CD4-positive, alpha-beta memory T cell (primary cell): ENCODE data around the gene WDR55. TPM values are rescaled to one million over a fixed set of nuclear protein-coding genes. Genes with fewer than 3 reads are reported as not detected.
"Not testable (repeated sequence)": the region's sequence is repeated elsewhere in the genome, so short reads cannot be mapped to it uniquely, and the experiment has no call there.

ENCODE experiments used
- CTCF ChIA-PET: fragments of 350-600 bp; sonication (Branson Sonifier 250); formaldehyde crosslinking; loops from one replicate; lab custom pipeline; 2021; ENCODE audit warnings: inconsistent platforms; ENCODE audit not compliant: partially characterized antibody; lab: Charles Lee
- POLR2A ChIA-PET: fragments of 350-600 bp; sonication (Branson Sonifier 250); formaldehyde crosslinking; loops from one replicate; lab custom pipeline; 2021; ENCODE audit not compliant: partially characterized antibody; lab: Charles Lee
- DNase-seq, 5 donors: peaks; one replicate each; pipeline versions ENCODE4 v3.0.0 to v3.0.0-alpha.2; 2020 to 2022; ENCODE audit warnings: mixed read lengths in 1 of 5
- H3K27ac ChIP-seq: one replicate; pipeline ENCODE4 v1.7.0; 2013; ENCODE audit warnings: low read depth, low read length
- H3K27me3 ChIP-seq: 2 replicates; pipeline ENCODE4 v1.7.0; 2013; ENCODE audit warnings: mild to moderate bottlenecking, low read length, moderate library complexity; ENCODE audit not compliant: insufficient read depth
- H3K36me3 ChIP-seq: 2 replicates; pipeline ENCODE4 v1.7.0; 2013; ENCODE audit warnings: mild to moderate bottlenecking, low read length, moderate library complexity; ENCODE audit not compliant: insufficient read depth
- H3K4me1 ChIP-seq: 2 replicates; pipeline ENCODE4 v1.7.0; 2013; ENCODE audit warnings: mild to moderate bottlenecking, low read length, moderate library complexity; ENCODE audit not compliant: insufficient read depth
- H3K4me3 ChIP-seq, 2 donors: one replicate each; pipeline ENCODE4 v1.7.0; 2013; ENCODE audit warnings: low read length in 2 of 2, mild to moderate bottlenecking in 1 of 2
- H3K9me3 ChIP-seq, 2 donors: one replicate each; pipeline ENCODE4 v1.7.0; 2013; ENCODE audit warnings: low read length in 2 of 2, control low read depth in 1 of 2; ENCODE audit not compliant: control insufficient read depth in 1 of 2
- H3K27ac Mint-ChIP-seq, 7 donors: one replicate each; pipeline ENCODE4 v1.8.0; 2020 to 2021; ENCODE audit warnings: mixed read lengths in 7 of 7, mild to moderate bottlenecking in 6 of 7, inconsistent platforms in 3 of 7, moderate library complexity in 3 of 7
- H3K27me3 Mint-ChIP-seq, 2 donors: one replicate each; pipeline ENCODE4 v1.8.0; 2020 to 2021; ENCODE audit warnings: mixed read lengths in 2 of 2
- H3K36me3 Mint-ChIP-seq, 2 donors: one replicate each; pipeline ENCODE4 v1.8.0; 2020 to 2021; ENCODE audit warnings: mixed read lengths in 2 of 2, inconsistent platforms in 1 of 2, mild to moderate bottlenecking in 1 of 2
- H3K4me1 Mint-ChIP-seq, 4 donors: one replicate each; pipeline ENCODE4 v1.8.0; 2020 to 2021; ENCODE audit warnings: mixed read lengths in 4 of 4, mild to moderate bottlenecking in 1 of 4
- H3K4me3 Mint-ChIP-seq, 8 donors: one replicate each; pipeline ENCODE4 v1.8.0; 2020 to 2021; ENCODE audit warnings: mixed read lengths in 8 of 8, mild to moderate bottlenecking in 7 of 8, moderate library complexity in 6 of 8, inconsistent platforms in 3 of 8
- H3K9me3 Mint-ChIP-seq, 8 donors: one replicate each; pipeline ENCODE4 v1.8.0; 2020 to 2021; ENCODE audit warnings: mixed read lengths in 8 of 8, mild to moderate bottlenecking in 5 of 8, inconsistent platforms in 3 of 8, moderate library complexity in 1 of 8
- intact Hi-C: fragments of 100-400 bp; cut with micrococcal nuclease; formaldehyde crosslinking; loops from one replicate; pipeline ENCODE4 v1.15.1; 2023
- polyA plus RNA-seq, 2 donors: library from polyadenylated mRNA; unstranded; fragments of 300-500 nt; fragmentation: Illumina TruSeq; gene quantifications; one replicate each; pipeline ENCODE4 v1.2.3, GENCODE V29; 2021
- total RNA-seq, 2 experiments: library from RNA; stranded (reverse); gene quantifications; one replicate each; pipeline ENCODE4 v1.2.3, GENCODE V29; 2021

The WDR55 gene
- total and polyA plus RNA-seq, 4 experiments from 2014 or later, result 12.4 to 49.6 (median 33.3) TPM

DNA sequence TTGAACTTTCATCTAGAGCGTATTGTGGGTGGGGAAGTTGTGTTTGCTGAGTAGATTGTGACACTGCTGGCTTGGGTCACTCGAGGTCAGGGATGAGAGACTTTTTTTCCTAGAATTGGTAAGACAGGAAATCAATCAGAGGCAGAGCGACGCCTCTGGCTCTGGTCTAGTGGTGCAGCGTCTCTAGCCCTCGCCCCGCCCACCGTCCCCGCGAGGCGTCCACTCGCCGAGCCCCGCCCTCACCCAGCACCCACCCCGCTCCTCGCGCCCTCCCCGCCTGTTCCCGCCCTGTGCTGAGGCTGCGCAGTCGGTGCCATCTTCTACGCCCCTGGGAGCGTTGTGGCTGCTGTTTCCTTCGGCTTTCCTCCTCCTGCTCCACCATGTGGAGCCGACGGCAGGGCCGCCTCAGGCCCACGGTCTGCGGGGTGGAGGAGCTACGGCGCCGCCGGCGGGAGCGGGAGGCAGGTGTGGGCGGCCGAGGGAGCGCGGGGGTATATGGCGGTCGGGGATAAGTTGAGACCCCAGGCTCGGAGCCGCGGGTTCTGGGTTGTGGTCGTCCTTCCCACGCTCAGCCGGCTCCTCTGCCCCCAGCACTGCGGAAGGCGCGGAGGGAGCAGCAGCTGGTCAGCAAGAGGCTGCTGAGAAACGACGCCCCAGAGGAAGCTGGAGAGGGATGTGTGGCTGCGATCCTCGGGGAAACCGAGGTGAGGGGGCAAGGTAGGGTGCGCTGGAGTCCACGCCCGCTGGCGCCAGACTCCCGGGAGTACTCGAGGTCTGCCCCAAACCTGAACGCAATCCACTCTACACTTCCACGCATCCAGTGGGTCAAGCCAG is 25.3 kb upstream of the WDR55 start, which contains the start of gene TMCO6:
TMCO6 (plus strand) TSS at position 304 of the 834 bp plus-strand sequence; CDS start at position 381, 77 bp downstream.
- ChIA-PET POLR2A (interaction anchor here (0.5 to 3.4 kb wide), 16 partner anchors 8 to 238 kb away, joined by 3 to 55 read pairs (median 6); partner anchors contain the start of genes ANKHD1, APBB3, EIF4EBP3 and HARS1), CTCF (interaction anchor here (0.6 to 3.3 kb wide), 12 partner anchors 8 to 273 kb away, joined by 3 to 18 read pairs (median 4); partner anchors contain the start of genes EIF4EBP3, IK and NDUFA2)
- Mint-ChIP-seq H3K27me3 (no peaks in the 10 kb centered on the region), H3K9me3 (no peaks in the 10 kb centered on the region), H3K36me3 (peaks cover 0 to 25% of the 10 kb centered on the region in 2 donors), H3K4me1 (peaks cover 21 to 50% (median 34%) of the 10 kb centered on the region in 4 donors), H3K4me3 (peak within 1 kb of the TSS; percentile 90 to 98 (median 93)), H3K27ac (peak within 1 kb of the TSS; percentile 90 to 99 (median 96))
- peaks cover 12% of the 10 kb centered on the region for H3K36me3 ChIP-seq
- no peaks in the 10 kb centered on the region for H3K27me3 ChIP-seq
- intact Hi-C loops, result loop anchor here (1.0 to 5.0 kb wide), 9 partner anchors 8 to 792 kb away; partner anchors contain the start of genes ANKHD1, APBB3, EIF4EBP3 and IK
- peak within 1 kb of the TSS; percentile 69 for H3K27ac ChIP-seq
- H3K4me1 ChIP-seq, result peaks cover 22% of the 10 kb centered on the region
- H3K9me3 ChIP-seq, result no peaks in the 10 kb centered on the region
- peak; percentile 92 to 95 (median 95) for DNase-seq
- H3K4me3 ChIP-seq, result peak within 1 kb of the TSS; percentile 71 to 84

GRCh38 chr5:140641716-140642115 is 23.0 kb upstream of the WDR55 start:
- Mint-ChIP-seq H3K36me3 (peaks cover 0 to 41% of the 10 kb centered on the region in 2 donors), H3K4me1 (peaks cover 28 to 65% (median 48%) of the 10 kb centered on the region in 4 donors), H3K9me3 (no peaks in the 10 kb centered on the region), H3K27me3 (no peaks in the 10 kb centered on the region), H3K4me3 (peak overlapping the region in 1 of 8 donors; percentile 26), H3K27ac (peak overlapping the region in 4 of 7 donors; percentile 2 to 73 (median 38))
- ChIA-PET POLR2A (interaction anchor here (1.3 to 1.8 kb wide), 5 partner anchors 9 to 239 kb away, joined by 3 to 7 read pairs (median 5); partner anchors contain the start of genes CD14 and WDR55), CTCF (interaction anchor here (2.0 kb wide), 1 partner anchor 62 kb away, joined by 4 read pairs; no protein-coding TSS in a partner anchor)
- Histone ChIP-seq H3K4me1 (peaks cover 35% of the 10 kb centered on the region), H3K36me3 (peaks cover 19% of the 10 kb centered on the region), H3K4me3 (no peak overlapping the region), H3K27ac (no peak overlapping the region), H3K9me3 (no peaks in the 10 kb centered on the region), H3K27me3 (no peaks in the 10 kb centered on the region)
- intact Hi-C loops, result no loop called here
- no peak for DNase-seq

DNA sequence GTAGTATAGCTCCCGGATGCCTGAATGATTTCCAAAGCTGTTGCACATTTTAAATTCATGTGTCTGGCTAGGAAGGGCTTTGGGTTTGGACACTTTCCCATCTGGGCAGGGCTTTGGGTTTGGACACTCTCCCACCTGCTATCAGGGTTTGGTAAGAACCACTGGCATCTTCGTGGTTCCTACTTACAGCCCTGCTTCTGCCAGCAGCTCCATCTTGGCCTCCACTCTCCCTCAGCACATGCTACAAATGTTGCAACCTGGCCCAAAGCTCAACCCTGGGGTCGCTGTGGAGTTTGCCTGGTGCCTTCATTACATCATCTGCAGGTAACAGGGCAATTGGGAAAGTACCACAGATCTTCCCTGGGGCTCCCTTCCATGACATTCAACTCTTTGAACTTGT is 22.0 kb upstream of the WDR55 start:
- ChIA-PET CTCF (interaction anchor here (0.8 to 2.0 kb wide), 3 partner anchors 10 to 67 kb away, joined by 3 to 4 read pairs (median 3); partner anchors contain the start of gene CD14), POLR2A (interaction anchor here (0.8 to 1.8 kb wide), 10 partner anchors 10 to 241 kb away, joined by 3 to 7 read pairs (median 4); partner anchors contain the start of genes ANKHD1, CD14, SRA1 and WDR55)
- intact Hi-C loops, result no loop called here
- Histone ChIP-seq H3K27me3 (no peaks in the 10 kb centered on the region), H3K27ac (no peak overlapping the region), H3K9me3 (no peaks in the 10 kb centered on the region), H3K4me1 (peaks cover 39% of the 10 kb centered on the region), H3K4me3 (no peak overlapping the region), H3K36me3 (peaks cover 19% of the 10 kb centered on the region)
- peaks cover 0 to 3% (median 0%) of the 10 kb centered on the region in 8 donors for H3K9me3 Mint-ChIP-seq
- no peak for DNase-seq
- peaks cover 0 to 46% of the 10 kb centered on the region in 2 donors for H3K36me3 Mint-ChIP-seq
- peaks cover 33 to 75% (median 55%) of the 10 kb centered on the region in 4 donors for H3K4me1 Mint-ChIP-seq
- no peaks in the 10 kb centered on the region for H3K27me3 Mint-ChIP-seq
- H3K4me3 Mint-ChIP-seq, result peak overlapping the region in 1 of 8 donors; percentile 21
- H3K27ac Mint-ChIP-seq, result peak overlapping the region in 2 of 7 donors; percentile 25 to 32

GRCh38 chr5:140647042-140647419 is 17.7 kb upstream of the WDR55 start:
- Histone ChIP-seq H3K4me3 (peak overlapping the region; percentile 63 to 92), H3K9me3 (no peaks in the 10 kb centered on the region), H3K27me3 (no peaks in the 10 kb centered on the region), H3K27ac (peak overlapping the region; percentile 92), H3K36me3 (peaks cover 37% of the 10 kb centered on the region), H3K4me1 (peaks cover 40% of the 10 kb centered on the region)
- Mint-ChIP-seq H3K4me3 (peak overlapping the region; percentile 97 to 100 (median 100)), H3K4me1 (peaks cover 27 to 70% (median 48%) of the 10 kb centered on the region in 4 donors), H3K27ac (peak overlapping the region; percentile 91 to 100 (median 100)), H3K27me3 (no peaks in the 10 kb centered on the region), H3K36me3 (peaks cover 20 to 69% of the 10 kb centered on the region in 2 donors), H3K9me3 (peaks cover 0 to 4% (median 0%) of the 10 kb centered on the region in 8 donors)
- ChIA-PET CTCF (interaction anchor here (1.0 to 2.8 kb wide), 15 partner anchors 9 to 295 kb away, joined by 3 to 22 read pairs (median 5); partner anchors contain the start of genes CD14, EIF4EBP3, HARS1 and HARS2), POLR2A (interaction anchor here (0.9 to 5.0 kb wide), 26 partner anchors 9 to 674 kb away, joined by 4 to 74 read pairs (median 8); partner anchors contain the start of genes ANKHD1, APBB3, CD14 and EIF4EBP3)
- intact Hi-C loops, result loop anchor here (1.0 to 2.0 kb wide), 9 partner anchors 8 to 246 kb away; partner anchors contain the start of genes ANKHD1, APBB3, CD14 and EIF4EBP3
- DNase-seq, result no peak

- ChIA-PET CTCF (no interaction called here), POLR2A (no interaction called here)
- H3K9me3 Mint-ChIP-seq, result peaks cover 0 to 3% (median 0%) of the 10 kb centered on the region in 8 donors
- no peak for DNase-seq
- Histone ChIP-seq H3K27me3 (no peaks in the 10 kb centered on the region), H3K4me1 (no peaks in the 10 kb centered on the region), H3K4me3 (no peak overlapping the region), H3K27ac (no peak overlapping the region), H3K36me3 (peaks cover 82% of the 10 kb centered on the region), H3K9me3 (no peaks in the 10 kb centered on the region)
- peak overlapping the region in 5 of 7 donors; percentile 13 to 53 (median 22) for H3K27ac Mint-ChIP-seq
- peaks cover 3 to 11% (median 4%) of the 10 kb centered on the region in 4 donors for H3K4me1 Mint-ChIP-seq
- intact Hi-C loops, result no loop called here
- H3K36me3 Mint-ChIP-seq, result peaks cover 70 to 83% of the 10 kb centered on the region in 2 donors
- no peak overlapping the region for H3K4me3 Mint-ChIP-seq
- H3K27me3 Mint-ChIP-seq, result no peaks in the 10 kb centered on the region
Observed at GRCh38 chr5:140658870-140659269, 5.8 kb upstream of the WDR55 start.

DNA sequence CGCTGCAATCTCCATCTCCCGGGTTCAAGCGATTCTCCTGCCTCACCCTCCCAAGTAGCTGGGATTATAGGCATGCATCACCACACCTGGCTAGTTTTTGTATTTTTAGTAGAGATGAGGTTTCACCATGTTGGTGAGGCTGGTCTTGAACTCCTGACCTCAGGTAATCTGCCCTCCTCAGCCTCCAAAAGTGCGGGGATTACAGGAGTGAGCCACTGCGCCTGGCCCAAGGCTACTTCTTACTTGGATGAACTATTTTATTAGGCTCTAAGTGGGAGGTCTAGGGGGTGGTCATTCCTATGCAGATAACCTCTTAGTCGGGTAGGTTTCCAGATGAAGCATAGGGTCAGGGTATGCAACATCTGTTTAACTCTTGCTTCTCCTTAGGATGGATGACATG is 4.3 kb upstream of the WDR55 start:
- CTCF ChIA-PET, H3K27me3 Mint-ChIP-seq, H3K27ac Mint-ChIP-seq, intact Hi-C loops, DNase-seq, H3K9me3 Mint-ChIP-seq, H3K4me3 ChIP-seq, H3K9me3 ChIP-seq, H3K27ac ChIP-seq, H3K4me1 ChIP-seq, H3K27me3 ChIP-seq: not testable (repeated sequence)
- Mint-ChIP-seq H3K4me3 (peak overlapping the region in 1 of 8 donors; percentile 54), H3K4me1 (peaks cover 4 to 16% (median 13%) of the 10 kb centered on the region in 4 donors), H3K36me3 (peaks cover 56 to 76% of the 10 kb centered on the region in 2 donors)
- H3K36me3 ChIP-seq, result peaks cover 67% of the 10 kb centered on the region
- POLR2A ChIA-PET, result interaction anchor here (1.2 to 2.8 kb wide), 2 partner anchors 13 to 259 kb away, joined by 4 to 9 read pairs; partner anchors contain the start of genes ANKHD1, IK and NDUFA2
